NCI-H460 (cell line): ENCODE results near the gene SLC8A2. TPM values are rescaled to one million over a fixed set of nuclear protein-coding genes. Genes with fewer than 3 reads are reported as not detected.
A peak's percentile ranks its signal among the peaks of the same experiment; 100 is the strongest.

ENCODE experiments used
- DNase-seq: peaks from one replicate; pipeline ENCODE4 v3.0.0-alpha.2; 2016; ENCODE audit warnings: low read depth; ENCODE audit errors: extremely low read depth
- polyA plus RNA-seq: library from polyadenylated mRNA; depleted of rRNA; stranded (reverse); fragments of >200 nt; gene quantifications from 2 replicates; pipeline ENCODE4 v1.2.3, GENCODE V29; 2014; cell fraction: nucleus; rRNA removed
- total RNA-seq: library from RNA; depleted of rRNA; stranded (reverse); fragments of >200 nt; shearing (Covaris generic); gene quantifications from 2 replicates; pipeline ENCODE4 v1.2.3, GENCODE V29; 2014; rRNA removed

The SLC8A2 gene
- not detected in 2 replicates for total RNA-seq
- not detected in 2 replicates for polyA plus RNA-seq

- DNase-seq: peak; percentile 24
Observed at GRCh38 chr19:47471733-47472457, at the start of gene SLC8A2. TSS of gene SLC8A2 (minus strand) at chr19:47471893. CDS start at chr19:47466403, 5,490 bp downstream.

DNA sequence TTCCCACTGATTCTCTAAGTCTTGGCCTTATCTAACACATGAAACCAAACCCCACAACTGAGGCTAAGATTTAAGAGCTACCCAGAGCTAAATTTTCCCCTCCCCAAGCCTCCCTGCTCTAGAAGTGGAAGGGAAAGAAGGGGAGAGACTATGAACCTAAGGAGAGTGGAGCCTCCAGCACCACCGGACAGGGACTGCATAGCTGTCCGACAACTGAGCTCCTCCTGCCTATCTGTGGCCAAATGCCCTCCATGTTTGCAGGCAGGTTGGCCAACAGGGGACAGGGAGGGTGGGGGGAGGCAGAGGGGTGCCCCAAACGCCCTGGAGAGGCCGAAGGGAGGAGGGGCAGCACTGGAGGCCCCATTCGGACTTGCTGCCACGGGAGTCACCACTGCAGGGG, 49.1 kb upstream of the SLC8A2 start:
- DNase-seq: no peak

DNA sequence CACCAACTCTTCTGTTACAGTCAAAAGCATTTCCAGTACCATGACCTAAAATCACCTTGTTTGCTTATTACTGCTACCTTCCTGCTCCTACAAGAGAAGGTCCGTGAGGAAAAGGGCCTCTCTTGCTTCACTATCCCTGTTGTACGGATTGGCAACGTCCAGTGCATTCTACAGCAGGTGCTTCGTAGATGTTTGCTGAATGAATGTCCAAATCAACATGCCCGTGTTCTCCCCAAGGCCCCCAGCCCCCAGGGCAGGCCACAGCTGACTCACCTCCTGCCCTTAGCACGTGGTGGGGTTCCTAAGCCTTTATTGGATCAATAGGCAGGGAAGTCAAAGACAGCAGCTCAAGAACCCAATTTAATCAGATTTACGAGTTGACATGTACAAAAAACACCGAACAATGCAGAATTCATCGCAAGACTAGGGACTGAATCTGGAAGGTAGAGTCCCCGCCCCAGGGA, 48.7 kb upstream of the SLC8A2 start:
- no peak for DNase-seq

- no peak for DNase-seq
Observed at GRCh38 chr19:47518854-47519253, 47.2 kb upstream of the SLC8A2 start.

GRCh38 chr19:47518139-47518538, 46.4 kb upstream of the SLC8A2 start:
- no peak for DNase-seq

GRCh38 chr19:47514869-47515588, 43.3 kb upstream of the SLC8A2 start, which contains the start of gene NAPA:
TSS of gene NAPA (minus strand) at chr19:47515063. CDS start at chr19:47514940, 123 bp downstream.
- DNase-seq: peak; percentile 98

- DNase-seq: no peak
Observed at GRCh38 chr19:47514151-47514868, 42.6 kb upstream of the SLC8A2 start.

- DNase-seq: no peak
Observed at GRCh38 chr19:47512948-47513319, 41.2 kb upstream of the SLC8A2 start.

GRCh38 chr19:47512183-47512947, 40.7 kb upstream of the SLC8A2 start:
- no peak for DNase-seq

- DNase-seq: no peak
Observed at GRCh38 chr19:47511681-47512080, 40.0 kb upstream of the SLC8A2 start.

- no peak for DNase-seq
Observed at GRCh38 chr19:47511128-47511517, 39.4 kb upstream of the SLC8A2 start.

GRCh38 chr19:47510516-47511127, 38.9 kb upstream of the SLC8A2 start:
- no peak for DNase-seq

DNA sequence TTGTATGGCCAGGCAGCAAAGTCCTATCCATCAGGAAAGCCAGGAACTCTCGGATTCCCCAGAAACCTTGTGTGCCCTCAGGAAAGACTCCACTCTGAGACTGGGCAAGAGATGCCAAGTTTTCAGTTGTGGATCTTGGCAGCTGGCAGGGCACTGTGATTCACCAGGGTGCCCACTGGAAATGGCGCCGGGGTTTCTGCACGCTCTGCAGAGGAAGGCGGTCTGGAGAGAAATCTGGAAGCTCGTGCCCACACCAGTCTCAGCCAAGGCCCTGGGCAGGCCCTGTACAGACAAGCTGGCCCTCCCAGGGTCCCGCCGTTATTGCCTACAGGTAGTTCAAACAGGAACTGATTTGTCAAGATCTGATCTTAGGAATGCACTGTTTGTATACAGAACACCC, 38.3 kb upstream of the SLC8A2 start:
- DNase-seq: no peak

- no peak for DNase-seq
Observed at GRCh38 chr19:47509170-47509847, 37.6 kb upstream of the SLC8A2 start.

DNA sequence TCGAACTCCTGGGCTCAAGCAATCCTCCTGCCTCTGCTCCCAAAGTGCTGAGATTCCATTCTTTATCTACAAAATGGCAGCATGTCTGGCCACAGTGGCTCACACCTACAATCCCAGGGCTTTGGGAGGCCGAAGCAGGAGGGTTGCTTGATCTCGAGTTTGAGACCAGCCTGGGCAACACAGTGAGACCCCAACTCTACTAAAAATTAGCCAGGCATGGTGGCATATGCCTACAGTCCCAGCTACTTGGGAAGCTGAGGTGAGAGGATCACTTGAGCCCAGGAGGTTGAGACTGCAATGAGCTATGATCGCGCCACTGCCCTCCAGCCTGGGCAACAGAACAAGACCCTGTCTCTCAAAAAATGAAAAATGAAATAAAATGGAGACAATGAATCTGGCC, 37.0 kb upstream of the SLC8A2 start:
- DNase-seq: no peak

DNA sequence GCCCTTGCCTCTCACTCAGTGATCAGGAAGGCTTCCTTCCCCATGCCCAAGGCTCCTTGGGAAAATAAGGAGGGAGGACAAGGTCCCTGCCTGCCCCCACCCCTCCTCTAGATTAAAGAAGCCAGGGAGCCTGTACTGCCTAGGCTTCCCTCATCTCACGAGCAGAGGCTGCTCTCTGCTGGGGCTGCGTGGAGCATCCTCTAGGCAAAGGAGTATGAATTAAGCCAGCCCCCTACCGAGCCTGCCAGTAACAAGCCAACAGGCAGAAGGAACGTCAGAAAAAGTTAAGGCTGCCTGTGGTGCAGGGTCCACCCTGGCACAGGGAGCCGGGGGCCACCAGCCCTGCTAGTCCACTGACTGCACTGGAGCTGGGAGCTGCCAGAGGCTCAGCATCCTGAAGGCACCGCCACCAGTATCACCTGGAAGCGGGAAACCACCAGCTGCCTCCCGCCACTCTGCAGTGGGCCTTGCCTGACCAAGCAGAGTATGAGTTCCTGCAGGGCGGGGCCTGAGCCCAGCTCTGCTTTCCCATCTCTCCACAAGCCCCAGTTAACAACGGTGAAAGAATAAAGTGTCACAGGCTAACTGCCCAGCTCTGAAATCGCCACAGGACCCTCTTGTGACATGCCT, 36.3 kb upstream of the SLC8A2 start:
- DNase-seq: no peak

DNA sequence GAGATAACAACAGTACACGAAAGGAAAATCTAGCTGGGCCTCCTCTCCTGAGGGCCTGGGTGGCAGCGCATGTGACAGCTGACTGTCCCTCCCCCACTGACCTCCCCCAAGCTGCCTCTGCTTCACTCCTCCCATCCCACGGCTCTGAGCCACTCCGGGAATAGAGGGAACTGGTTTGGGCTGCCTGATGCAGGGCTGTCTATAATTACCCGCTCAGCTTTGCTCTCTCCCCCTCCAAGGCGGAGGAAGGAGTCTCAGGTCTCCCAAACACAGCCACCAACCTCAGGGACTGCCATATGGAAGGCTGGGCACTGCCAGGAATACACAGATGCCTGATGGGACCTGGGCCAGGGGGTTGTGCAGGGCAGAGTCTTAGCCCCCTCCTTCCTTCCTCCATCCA, 35.3 kb upstream of the SLC8A2 start:
- DNase-seq: no peak

DNA sequence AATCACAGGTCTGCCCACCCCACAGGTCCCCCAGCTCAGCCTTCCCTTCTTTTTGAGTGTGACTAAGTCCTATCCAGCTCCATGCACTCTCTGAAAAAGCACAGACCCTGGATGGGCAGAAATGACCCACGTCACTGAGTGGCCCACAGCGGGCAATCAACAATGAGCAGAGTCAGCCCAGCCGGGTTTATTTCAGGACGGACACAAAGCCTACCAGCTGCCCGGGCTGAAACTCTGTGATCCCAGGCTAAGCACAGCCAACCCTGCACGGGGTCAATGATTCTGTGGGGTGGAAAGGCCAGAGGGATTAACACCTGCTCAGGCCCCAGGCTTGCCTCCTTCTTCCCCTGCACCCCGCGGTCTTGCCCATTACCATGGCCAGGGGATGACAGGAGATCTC, 34.8 kb upstream of the SLC8A2 start:
- DNase-seq: no peak

GRCh38 chr19:47505506-47505905, 33.8 kb upstream of the SLC8A2 start:
- DNase-seq: no peak
